GM10266 (cell line): ENCODE measurements around the gene PKP1.

Experiments used
- DNase-seq: peaks from one replicate; pipeline ENCODE4 v3.0.0; 2012; ENCODE audit errors: extremely low spot score
- TF ChIP-seq, protein P1 (sequence below): IDR thresholded peaks from 2 replicates; pipeline ENCODE4 v1.5.1; 2012; ENCODE audit warnings: mild to moderate bottlenecking, low read depth; ENCODE audit not compliant: control insufficient read depth, insufficient read depth; ENCODE audit errors: missing control alignments

The PKP1 gene

DNA sequence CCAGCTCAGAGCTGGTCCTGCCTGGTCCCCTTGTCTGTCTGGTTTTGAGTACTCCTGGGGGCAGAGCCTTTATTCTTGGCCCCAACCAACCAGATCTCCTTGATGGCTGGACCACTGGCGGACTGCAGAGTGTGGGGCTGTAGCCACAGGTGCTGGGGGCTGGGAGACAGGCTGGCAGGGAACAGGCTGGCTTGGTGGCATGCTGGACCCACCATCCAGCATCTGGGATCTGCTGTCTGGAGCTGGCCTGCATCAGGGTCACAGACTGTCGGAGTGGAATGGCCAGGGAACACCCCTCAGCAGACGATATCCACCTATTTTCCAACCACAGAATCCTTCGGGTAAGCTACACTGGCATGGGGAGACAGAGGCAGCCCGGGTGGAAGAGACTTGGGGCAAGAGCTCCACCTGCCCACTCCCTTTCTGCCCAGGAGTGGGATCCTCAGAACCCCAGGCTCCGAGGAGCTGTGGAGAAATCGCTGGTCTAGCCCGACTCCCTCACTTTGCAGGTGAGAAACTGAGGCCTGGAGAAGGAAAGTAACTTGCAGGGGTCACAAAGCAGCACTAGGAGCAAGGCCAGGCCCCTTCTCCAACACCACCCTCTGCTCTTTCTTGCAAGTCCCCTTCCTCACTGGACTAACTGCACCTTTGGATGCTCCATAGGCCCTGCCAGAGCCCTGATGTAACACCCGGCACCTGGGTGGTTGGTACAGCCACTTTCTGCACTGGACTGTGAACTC lies 53.6 kb downstream of the PKP1 start:
- TF ChIP-seq, protein P1, sequence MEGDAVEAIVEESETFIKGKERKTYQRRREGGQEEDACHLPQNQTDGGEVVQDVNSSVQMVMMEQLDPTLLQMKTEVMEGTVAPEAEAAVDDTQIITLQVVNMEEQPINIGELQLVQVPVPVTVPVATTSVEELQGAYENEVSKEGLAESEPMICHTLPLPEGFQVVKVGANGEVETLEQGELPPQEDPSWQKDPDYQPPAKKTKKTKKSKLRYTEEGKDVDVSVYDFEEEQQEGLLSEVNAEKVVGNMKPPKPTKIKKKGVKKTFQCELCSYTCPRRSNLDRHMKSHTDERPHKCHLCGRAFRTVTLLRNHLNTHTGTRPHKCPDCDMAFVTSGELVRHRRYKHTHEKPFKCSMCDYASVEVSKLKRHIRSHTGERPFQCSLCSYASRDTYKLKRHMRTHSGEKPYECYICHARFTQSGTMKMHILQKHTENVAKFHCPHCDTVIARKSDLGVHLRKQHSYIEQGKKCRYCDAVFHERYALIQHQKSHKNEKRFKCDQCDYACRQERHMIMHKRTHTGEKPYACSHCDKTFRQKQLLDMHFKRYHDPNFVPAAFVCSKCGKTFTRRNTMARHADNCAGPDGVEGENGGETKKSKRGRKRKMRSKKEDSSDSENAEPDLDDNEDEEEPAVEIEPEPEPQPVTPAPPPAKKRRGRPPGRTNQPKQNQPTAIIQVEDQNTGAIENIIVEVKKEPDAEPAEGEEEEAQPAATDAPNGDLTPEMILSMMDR: no peak

DNA sequence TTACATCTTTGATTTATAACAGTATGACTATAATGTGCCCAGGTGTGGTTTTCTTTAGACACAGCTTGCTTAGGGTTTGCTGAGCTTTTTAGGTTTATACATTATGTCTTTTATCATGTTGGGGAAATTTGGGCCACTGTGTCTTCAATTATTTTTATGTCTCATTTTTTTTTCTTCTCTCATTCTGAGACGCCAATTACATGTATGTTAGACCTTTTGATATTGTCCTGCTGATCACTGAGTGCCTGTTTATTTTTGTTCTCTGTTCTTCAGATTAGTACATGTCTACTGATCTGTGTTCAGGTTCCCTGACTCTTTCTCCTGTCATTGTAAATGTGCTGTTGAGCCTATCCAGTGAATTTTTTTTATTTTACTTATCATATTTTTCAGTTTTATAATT lies 58.1 kb downstream of the PKP1 start:
- TF ChIP-seq, protein P1: no peak
- DNase-seq: no peak

More for the DNA sequence above, 53.6 kb downstream of the PKP1 start:
- no peak for DNase-seq

DNA sequence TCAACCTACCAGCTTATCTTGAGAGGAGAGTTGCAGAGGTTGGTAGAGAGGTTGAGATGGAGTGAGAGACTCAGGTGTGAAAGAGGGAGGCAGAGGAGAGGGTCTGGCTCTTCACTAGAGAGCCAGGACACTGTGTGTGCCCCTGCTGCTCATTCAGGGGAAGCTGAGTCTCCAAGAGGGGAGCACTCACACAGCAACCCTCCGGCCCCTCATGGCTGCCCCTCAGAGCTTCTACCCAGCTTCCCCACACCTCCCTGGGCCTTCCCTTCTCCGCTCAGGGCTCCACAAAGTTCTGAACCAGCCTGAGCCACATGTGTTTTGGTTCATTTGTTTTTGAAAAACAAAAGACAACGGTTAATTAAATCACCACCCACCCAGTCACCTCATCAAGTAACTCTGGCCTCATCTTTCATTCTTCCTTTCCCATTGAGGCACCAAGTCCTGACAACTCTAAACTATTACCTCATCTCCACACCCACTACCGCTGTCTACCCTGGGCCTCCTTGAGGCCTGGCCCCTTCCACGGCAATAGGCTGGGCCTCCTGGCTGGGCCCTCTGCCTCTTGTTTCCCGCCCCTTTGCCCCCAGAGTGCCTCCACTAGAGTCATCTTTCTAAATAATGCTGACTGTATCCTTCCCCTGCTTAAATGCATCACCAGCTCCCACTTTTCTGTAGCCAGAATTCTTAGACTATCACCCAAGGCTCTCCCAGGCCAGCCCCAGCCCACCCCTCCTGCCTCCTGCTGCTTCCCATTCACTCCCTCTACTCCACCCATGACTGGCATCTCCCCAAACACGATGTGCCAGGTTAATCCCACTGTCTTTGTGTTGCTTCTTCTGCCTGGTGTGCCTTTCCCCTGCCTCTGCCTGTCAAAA lies 61.1 kb downstream of the PKP1 start:
- TF ChIP-seq, protein P1: no peak
- DNase-seq: no peak

DNA sequence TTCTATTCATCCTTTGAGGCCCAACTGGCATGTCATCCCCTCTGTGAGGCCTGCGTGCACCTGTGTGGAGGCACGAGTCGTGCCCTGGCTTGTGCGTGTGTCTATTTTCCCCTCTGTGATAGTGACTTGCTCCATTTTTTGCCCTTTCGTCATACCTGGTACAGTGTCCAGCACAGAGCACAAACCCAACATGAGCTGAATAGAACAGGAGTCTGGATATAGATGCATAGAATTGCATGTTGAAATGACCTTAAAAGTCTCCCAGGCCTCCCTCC lies 61.7 kb downstream of the PKP1 start:
- no peak for DNase-seq
- TF ChIP-seq, protein P1: no peak

DNA sequence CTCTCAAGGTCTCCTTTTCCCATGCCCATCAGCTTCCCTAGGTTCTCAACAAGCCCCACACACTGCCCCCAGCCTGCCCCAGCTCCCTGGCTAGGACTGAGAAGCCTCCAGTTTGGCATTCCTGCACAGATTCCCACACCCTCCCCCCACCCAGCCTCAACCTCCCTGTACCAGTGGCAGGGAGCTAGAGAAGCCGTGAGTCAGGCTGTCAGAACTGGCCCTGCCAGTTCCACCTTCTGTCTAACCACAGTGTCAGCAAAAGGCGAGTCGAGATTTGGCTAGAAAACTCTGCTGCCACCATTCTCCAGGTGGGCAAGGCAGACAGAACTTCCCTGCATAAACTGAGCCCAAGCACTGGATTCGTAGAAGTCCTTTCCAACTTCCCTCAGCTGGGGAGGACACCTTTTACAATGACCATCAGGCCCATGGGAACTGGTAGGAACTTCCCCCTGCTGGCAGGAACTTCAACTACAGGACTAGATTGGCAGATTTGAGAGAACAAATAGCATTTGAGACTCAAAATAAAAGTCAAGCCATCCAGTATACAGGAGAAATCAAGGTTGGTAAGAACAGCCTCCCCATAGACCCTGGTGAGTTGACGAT lies 63.1 kb downstream of the PKP1 start:
- DNase-seq: peak; percentile 34
- TF ChIP-seq, protein P1: peak; percentile 32

DNA sequence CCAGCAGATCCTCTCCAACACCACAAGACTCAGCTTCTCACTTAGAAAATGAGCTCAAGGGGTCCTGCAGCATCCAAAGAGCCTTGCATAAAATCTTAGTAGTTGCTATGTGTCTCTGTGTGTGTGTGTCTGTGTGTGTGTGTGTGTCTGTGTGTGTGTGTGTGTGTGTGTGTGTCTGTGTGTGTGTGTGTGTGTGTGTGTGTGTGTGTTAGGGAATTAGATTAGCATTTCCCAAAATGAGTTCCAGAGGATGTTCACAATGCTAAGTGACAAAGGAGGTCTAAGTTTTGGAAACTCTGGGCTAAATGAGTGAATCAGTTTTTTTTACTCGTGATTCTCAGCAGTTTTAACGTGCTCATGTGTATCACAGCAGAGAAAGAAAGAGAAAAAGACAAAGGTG lies 63.7 kb downstream of the PKP1 start:
- no peak for DNase-seq
- TF ChIP-seq, protein P1: no peak
